Esophagus (tissue), 2 donors: Measurements from ENCODE around the gene TIMM8A. TPM values are rescaled to one million over a fixed set of nuclear protein-coding genes. Genes with fewer than 3 reads are reported as not detected.
A peak's percentile ranks its signal among the peaks of the same experiment; 100 is the strongest.

Experiments used
- H3K27ac ChIP-seq, 2 donors: one replicate each; pipeline ENCODE4 v1.5.1; 2013; ENCODE audit warnings: low read depth in 2 of 2, mild to moderate bottlenecking in 2 of 2, inconsistent platforms in 1 of 2, low read length in 1 of 2, moderate library complexity in 1 of 2
- H3K27me3 ChIP-seq, 2 donors: one replicate each; pipeline ENCODE4 v1.6.1; 2013; ENCODE audit warnings: low read length in 2 of 2, control low read depth in 1 of 2, mild to moderate bottlenecking in 1 of 2; ENCODE audit not compliant: insufficient read depth in 2 of 2, control insufficient read depth in 1 of 2
- H3K36me3 ChIP-seq, 2 donors: one replicate each; pipeline ENCODE4 v1.6.1; 2013; ENCODE audit warnings: low read length in 1 of 2; ENCODE audit not compliant: control insufficient read depth in 2 of 2, insufficient read depth in 2 of 2
- H3K4me1 ChIP-seq, 2 donors: one replicate each; pipeline ENCODE4 v1.6.1; 2013; ENCODE audit warnings: low read length in 1 of 2; ENCODE audit not compliant: control insufficient read depth in 2 of 2, insufficient read depth in 2 of 2
- H3K4me3 ChIP-seq, 2 donors: one replicate each; pipeline ENCODE4 v1.5.1; 2013; ENCODE audit warnings: low read length in 2 of 2, mild to moderate bottlenecking in 2 of 2, low read depth in 1 of 2, moderate library complexity in 1 of 2
- H3K9me3 ChIP-seq, 2 donors: one replicate each; pipeline ENCODE4 v1.6.1; 2013; ENCODE audit warnings: mild to moderate bottlenecking in 2 of 2, low read depth in 1 of 2, low read length in 1 of 2, moderate library complexity in 1 of 2; ENCODE audit not compliant: control insufficient read depth in 2 of 2, insufficient read depth in 1 of 2
- WGBS, 2 donors: extraction: QIAGEN DNeasy Blood & Tissue Kit; methylation state at CpG; one replicate each; pipeline ENCODE4 v1.1.7; 2013; 5-methylcytosine and 5-hydroxymethylcytosine counted together
- polyA plus RNA-seq, 2 donors: library from polyadenylated mRNA; stranded (reverse); fragments of 200-250 nt; gene quantifications; one replicate each; pipeline ENCODE4 v1.2.3, GENCODE V29; 2013
- donor health status: healthy with polysubstance abuse.
- donor health status: Bipolar disorder and iron deficiency.

Gene TIMM8A, protein sequence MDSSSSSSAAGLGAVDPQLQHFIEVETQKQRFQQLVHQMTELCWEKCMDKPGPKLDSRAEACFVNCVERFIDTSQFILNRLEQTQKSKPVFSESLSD
- polyA plus RNA-seq: 1 to 10 TPM; 4.3 to 9.8 TPM

DNA sequence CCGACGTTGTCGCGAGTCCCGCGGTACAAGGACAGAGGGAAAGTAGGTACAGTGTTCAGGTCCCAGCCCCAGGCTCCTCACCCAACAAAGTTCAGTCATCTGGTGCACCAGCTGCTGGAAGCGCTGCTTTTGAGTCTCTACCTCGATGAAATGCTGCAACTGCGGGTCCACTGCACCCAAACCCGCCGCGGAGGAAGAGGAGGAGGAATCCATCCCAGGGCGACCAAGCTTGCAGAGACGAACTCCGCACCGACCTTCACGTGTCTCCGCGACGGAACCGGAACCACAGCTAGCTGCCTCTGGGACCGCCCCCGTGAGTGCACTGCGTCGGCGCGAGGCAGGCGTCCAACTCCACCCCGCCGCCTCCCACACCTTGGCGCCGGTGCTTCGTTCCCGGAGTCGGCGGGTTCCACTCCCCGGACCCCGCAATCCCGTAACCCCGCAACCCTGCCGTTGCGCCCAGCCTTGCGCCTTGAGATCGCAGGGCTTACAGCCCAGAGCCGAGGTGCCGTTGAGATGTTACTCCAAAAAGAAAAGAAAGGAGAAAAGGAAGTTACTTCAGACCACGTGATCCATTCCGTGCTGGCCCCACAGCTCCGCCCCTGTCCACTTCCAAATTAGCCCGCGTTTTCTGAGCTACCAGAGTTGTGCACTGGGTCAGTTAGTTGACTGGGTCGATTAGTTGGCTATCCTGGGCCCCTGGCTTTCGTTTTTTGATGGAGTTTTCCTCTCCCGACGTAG, at the start of gene TIMM8A:
Gene TIMM8A, minus strand, starts transcription at position 291 of the 741 bp plus-strand sequence. Its CDS starts 78 bp downstream, at position 213.
- Histone ChIP-seq H3K27ac (peak within 1 kb of the TSS; percentile 76 to 90), H3K4me1 (no peaks in the 10 kb centered on the region), H3K27me3 (no peaks in the 10 kb centered on the region), H3K9me3 (no peaks in the 10 kb centered on the region), H3K4me3 (peak within 1 kb of the TSS; percentile 60 to 63), H3K36me3 (no peaks in the 10 kb centered on the region)
- WGBS, 2 donors: 0 to 28% methylated on average over 52 to 55 of the region's 55 CpGs

DNA sequence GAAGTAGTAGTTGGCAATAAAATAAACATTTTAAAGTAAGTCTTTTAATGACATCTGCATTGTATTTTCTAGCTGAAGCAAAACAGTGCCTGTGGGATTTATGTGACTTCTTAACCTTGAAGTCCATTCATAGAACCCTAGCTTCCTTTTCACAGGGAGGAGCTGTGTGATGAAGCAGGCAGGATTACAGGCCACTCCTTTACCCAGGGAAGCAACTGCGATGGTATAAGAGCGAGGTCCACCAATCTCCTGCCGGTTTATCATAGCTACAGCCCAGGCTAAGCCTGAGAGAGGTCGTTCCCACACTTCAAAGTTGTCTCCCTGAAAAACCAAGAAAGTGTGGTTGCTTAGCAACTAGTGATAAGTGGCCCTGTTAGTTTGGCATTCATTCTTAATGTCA, 49.2 kb upstream of the TIMM8A start:
- Histone ChIP-seq H3K4me3 (no peak overlapping the region), H3K36me3 (no peaks in the 10 kb centered on the region), H3K4me1 (no peaks in the 10 kb centered on the region), H3K9me3 (no peaks in the 10 kb centered on the region), H3K27ac (no peak overlapping the region), H3K27me3 (peaks cover 0 to 2% of the 10 kb centered on the region in 2 donors)
- 33 to 37% methylated on average over 4 of the region's 4 CpGs for WGBS, 2 donors

DNA sequence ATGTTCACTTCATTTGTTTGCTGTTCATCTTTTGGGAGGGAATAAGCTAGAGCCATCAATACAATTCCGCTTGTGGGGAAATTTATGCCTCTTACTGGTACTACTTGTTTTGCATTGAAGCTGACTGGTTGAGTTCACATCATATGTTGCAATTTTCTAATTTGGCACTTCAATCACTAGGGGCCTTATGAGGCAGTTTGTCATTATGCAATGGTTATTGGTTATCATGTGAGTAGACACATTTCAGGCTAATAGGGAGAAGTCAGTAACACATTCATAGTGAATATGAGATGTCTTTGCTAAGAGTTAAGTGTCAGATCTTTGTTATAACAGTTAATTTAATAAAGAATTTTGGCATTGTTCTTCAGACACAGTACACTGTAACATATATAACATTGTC, 47.2 kb upstream of the TIMM8A start:
- WGBS, 2 donors: 77 to 78% methylated on average over 1 of the region's 1 CpG

GRCh38 chrX:101394372-101394771, 45.8 kb upstream of the TIMM8A start:
- Histone ChIP-seq H3K36me3 (no peaks in the 10 kb centered on the region), H3K9me3 (no peaks in the 10 kb centered on the region), H3K27ac (no peak overlapping the region), H3K4me3 (no peak overlapping the region), H3K27me3 (peaks cover 0 to 2% of the 10 kb centered on the region in 2 donors), H3K4me1 (no peaks in the 10 kb centered on the region)

More for the DNA sequence above, 47.2 kb upstream of the TIMM8A start:
- Histone ChIP-seq H3K36me3 (no peaks in the 10 kb centered on the region), H3K4me1 (no peaks in the 10 kb centered on the region), H3K4me3 (no peak overlapping the region), H3K27me3 (peaks cover 0 to 2% of the 10 kb centered on the region in 2 donors), H3K9me3 (no peaks in the 10 kb centered on the region), H3K27ac (no peak overlapping the region)

DNA sequence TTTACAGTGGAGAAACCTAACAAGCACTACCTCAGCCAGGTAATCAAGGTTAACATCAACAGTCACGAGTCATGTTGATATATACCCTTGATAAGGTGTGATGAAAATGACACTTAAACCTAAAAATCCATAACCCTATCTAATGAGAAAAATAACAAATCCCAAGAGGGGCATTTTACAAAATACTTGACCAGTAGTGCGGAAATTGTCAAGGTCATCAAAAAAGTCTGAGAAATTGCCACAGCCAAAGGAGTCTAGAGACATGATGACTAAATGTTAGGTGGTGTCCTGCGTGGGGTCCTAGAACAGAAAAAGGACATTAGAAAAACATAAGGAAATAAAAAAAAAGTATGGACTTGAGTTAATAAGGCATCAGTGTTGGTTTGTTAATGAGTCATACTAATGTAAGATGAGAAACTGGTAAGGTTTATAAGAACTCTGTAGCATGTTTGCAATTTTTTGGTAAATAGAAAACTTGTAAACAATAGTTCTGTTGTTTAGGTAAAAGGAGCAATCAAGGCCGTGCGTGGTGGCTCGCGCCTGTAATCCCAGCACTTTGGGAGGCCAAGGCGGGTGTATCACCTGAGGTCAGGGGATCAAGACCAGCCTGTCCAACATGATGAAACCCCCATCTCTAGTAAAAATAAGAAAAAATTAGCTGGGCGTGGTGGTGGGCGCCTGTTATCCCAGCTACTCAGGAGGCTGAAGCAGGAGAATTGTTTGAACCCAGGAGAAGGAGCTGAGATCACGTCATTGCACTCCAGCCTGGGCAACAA, 45.2 kb upstream of the TIMM8A start:
- H3K36me3 ChIP-seq: no peaks in the 10 kb centered on the region
- no peak overlapping the region for H3K27ac ChIP-seq
- H3K4me3 ChIP-seq: no peak overlapping the region
- no peaks in the 10 kb centered on the region for H3K4me1 ChIP-seq
- peaks cover 0 to 2% of the 10 kb centered on the region in 2 donors for H3K27me3 ChIP-seq
- 84 to 85% methylated on average over 11 of the region's 11 CpGs for WGBS, 2 donors
- H3K9me3 ChIP-seq: no peaks in the 10 kb centered on the region

DNA sequence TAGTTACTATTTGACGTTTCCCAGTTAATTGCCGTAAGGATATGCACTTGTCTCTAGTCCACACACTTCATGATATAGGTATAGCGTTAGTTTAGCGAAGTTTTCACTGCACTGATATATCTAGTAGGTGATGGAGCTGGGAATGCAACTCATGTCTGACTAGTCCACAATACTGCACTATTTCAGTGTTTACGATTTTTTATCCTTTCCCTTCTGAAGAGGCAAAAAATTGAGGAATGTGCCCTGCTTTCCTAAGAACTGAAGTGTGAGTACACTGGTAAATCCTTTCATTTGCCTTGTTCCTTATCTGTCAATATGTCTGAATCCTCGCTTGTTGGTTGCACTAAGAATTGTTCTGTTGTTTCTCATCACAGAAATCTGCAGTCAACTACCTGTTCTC, 43.3 kb upstream of the TIMM8A start:
- no peaks in the 10 kb centered on the region for H3K36me3 ChIP-seq
- 31 to 54% methylated on average over 6 of the region's 6 CpGs for WGBS, 2 donors
- no peaks in the 10 kb centered on the region for H3K4me1 ChIP-seq
- peaks cover 0 to 2% of the 10 kb centered on the region in 2 donors for H3K27me3 ChIP-seq
- H3K27ac ChIP-seq: peak overlapping the region in 1 of 2 donors; percentile 89
- H3K4me3 ChIP-seq: peak overlapping the region; percentile 52 to 54
- no peaks in the 10 kb centered on the region for H3K9me3 ChIP-seq

GRCh38 chrX:101390664-101391525, 42.4 kb upstream of the TIMM8A start, which contains the start of gene RPL36A:
RPL36A (plus strand) TSS chrX:101391011; CDS start chrX:101391044, 33 bp downstream.
- Histone ChIP-seq H3K9me3 (no peaks in the 10 kb centered on the region), H3K36me3 (no peaks in the 10 kb centered on the region), H3K4me1 (no peaks in the 10 kb centered on the region), H3K27ac (peak within 1 kb of the TSS; percentile 74 to 89), H3K27me3 (no peaks in the 10 kb centered on the region), H3K4me3 (peak within 1 kb of the TSS; percentile 52 to 54)
- 1 to 30% methylated on average over 47 of the region's 47 CpGs for WGBS, 2 donors

- Histone ChIP-seq H3K36me3 (no peaks in the 10 kb centered on the region), H3K27ac (no peak overlapping the region), H3K27me3 (no peaks in the 10 kb centered on the region), H3K4me1 (no peaks in the 10 kb centered on the region), H3K9me3 (no peaks in the 10 kb centered on the region), H3K4me3 (no peak overlapping the region)
- 90 to 91% methylated on average over 3 of the region's 3 CpGs for WGBS, 2 donors
Observed at GRCh38 chrX:101388604-101389003, 40.1 kb upstream of the TIMM8A start.

DNA sequence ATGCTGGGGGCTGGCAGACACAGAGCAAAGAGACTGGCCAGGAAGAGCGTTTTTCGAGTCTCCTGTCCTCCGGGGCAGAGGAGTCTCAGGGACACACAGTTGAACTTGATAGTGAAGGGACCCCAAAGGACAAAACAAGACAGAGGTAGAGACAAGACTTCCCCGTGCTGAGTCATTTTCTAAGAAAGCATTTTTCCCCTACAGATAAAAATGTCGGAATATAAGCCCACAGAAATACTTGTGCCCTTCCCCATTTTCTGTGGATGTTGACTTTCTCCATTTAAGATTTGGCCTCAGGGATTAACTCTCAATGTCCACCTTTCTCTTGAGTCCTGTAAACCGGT, 38.0 kb upstream of the TIMM8A start:
- WGBS, 2 donors: 67 to 68% methylated on average over 6 of the region's 6 CpGs
- Histone ChIP-seq H3K36me3 (no peaks in the 10 kb centered on the region), H3K4me1 (no peaks in the 10 kb centered on the region), H3K4me3 (no peak overlapping the region), H3K27me3 (no peaks in the 10 kb centered on the region), H3K9me3 (no peaks in the 10 kb centered on the region), H3K27ac (no peak overlapping the region)
